ENCODE measurements around the gene TOMM20L.
A peak's percentile ranks its signal among the peaks of the same experiment; 100 is the strongest.

The TOMM20L gene

GRCh38 chr14:58426670-58427280 lies 31.0 kb downstream of the TOMM20L start:
- DNase-seq (ENCODE audit: low read depth in 2 of 2, low spot score in 1 of 2): peak; percentile 11 to 17

- peak; percentile 87 to 91 for DNase-seq (ENCODE audit: low read depth in 2 of 2, low spot score in 1 of 2)
Observed at GRCh38 chr14:58427281-58428117, 31.8 kb downstream of the TOMM20L start, which contains the start of the genes KIAA0586 and TIMM9. Gene KIAA0586, plus strand, starts transcription at chr14:58427719. Its CDS starts 546 bp downstream, at chr14:58428265. Gene TIMM9, minus strand, starts transcription at chr14:58427531. Its CDS starts 15,586 bp downstream, at chr14:58411945.

GRCh38 chr14:58428118-58428683 lies 32.5 kb downstream of the TOMM20L start:
- no peak for DNase-seq (ENCODE audit: low read depth in 2 of 2, low spot score in 1 of 2)

GRCh38 chr14:58430156-58430555 lies 34.4 kb downstream of the TOMM20L start:
- DNase-seq (ENCODE audit: low read depth in 2 of 2, low spot score in 1 of 2): no peak

- DNase-seq (ENCODE audit: low read depth in 2 of 2, low spot score in 1 of 2): no peak
Observed at GRCh38 chr14:58439476-58439875, 43.7 kb downstream of the TOMM20L start.

GRCh38 chr14:58444627-58445026 lies 48.9 kb downstream of the TOMM20L start:
- no peak for DNase-seq (ENCODE audit: low read depth in 2 of 2, low spot score in 1 of 2)

- DNase-seq (ENCODE audit: low read depth in 2 of 2, low spot score in 1 of 2): no peak
Observed at GRCh38 chr14:58455593-58456265, 60.0 kb downstream of the TOMM20L start.

Data from stimulated activated CD8-positive, alpha-beta memory T cell treated with anti-CD3 and anti-CD28 coated beads, Interleukin-4, amount 100 ng/mL, for 1 hour (primary cell).